Right lobe of liver (tissue), 4 donors: ENCODE results near the gene ZCCHC24.

Experiments used
- POLR2A ChIP-seq: fragments of 450-650 bp; IDR thresholded peaks from one replicate; pipeline ENCODE4 v1.6.1; 2017; ENCODE audit warnings: antibody characterized with exemption, mild to moderate bottlenecking
- TF ChIP-seq, protein P1 (sequence below), 4 donors: fragments of 200-600 bp in 3 of 4; fragments of 450-650 bp in 1 of 4; IDR thresholded peaks; one replicate each; pipeline versions ENCODE4 v1.5.1 to v1.8.0; 2016 to 2022; ENCODE audit warnings: antibody characterized with exemption in 4 of 4, mild to moderate bottlenecking in 2 of 4
- donor health status: DM: no; HTN: no; CAD: no.
- donor health status: DM: no; HTN: no; CAD: no.
- donor health status: DM: no; HTN: yes; CAD: no.

DNA sequence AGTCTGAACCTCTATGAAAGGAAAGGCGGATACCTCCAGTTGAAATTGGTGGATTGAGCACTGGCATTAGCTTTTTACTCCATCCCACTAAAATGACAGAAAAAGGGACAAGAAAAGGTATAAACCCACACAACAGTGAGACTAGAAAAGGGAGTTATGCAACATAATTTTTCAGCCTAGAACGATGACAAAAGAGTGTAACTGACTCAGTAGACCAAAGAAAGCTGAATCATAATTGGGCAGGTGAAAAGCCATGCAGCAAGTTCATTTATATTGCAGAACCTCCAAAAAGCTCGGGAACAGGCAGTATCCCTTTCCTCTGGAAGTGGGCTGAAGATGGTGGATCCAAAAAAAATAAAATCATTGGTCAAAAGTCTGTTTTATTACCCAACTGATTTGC, 30.5 kb upstream of the ZCCHC24 start:
- no peak for TF ChIP-seq POLR2A
- TF ChIP-seq, protein P1, sequence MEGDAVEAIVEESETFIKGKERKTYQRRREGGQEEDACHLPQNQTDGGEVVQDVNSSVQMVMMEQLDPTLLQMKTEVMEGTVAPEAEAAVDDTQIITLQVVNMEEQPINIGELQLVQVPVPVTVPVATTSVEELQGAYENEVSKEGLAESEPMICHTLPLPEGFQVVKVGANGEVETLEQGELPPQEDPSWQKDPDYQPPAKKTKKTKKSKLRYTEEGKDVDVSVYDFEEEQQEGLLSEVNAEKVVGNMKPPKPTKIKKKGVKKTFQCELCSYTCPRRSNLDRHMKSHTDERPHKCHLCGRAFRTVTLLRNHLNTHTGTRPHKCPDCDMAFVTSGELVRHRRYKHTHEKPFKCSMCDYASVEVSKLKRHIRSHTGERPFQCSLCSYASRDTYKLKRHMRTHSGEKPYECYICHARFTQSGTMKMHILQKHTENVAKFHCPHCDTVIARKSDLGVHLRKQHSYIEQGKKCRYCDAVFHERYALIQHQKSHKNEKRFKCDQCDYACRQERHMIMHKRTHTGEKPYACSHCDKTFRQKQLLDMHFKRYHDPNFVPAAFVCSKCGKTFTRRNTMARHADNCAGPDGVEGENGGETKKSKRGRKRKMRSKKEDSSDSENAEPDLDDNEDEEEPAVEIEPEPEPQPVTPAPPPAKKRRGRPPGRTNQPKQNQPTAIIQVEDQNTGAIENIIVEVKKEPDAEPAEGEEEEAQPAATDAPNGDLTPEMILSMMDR (IDR thresholded peaks at IDR 0.05) = no peak
